ENCODE results near the gene ZNF701.
A peak's percentile ranks its signal among the peaks of the same experiment; 100 is the strongest.
"Not testable (repeated sequence)": the region's sequence is repeated elsewhere in the genome, so short reads cannot be mapped to it uniquely, and the experiment has no call there.

Gene ZNF701

DNA sequence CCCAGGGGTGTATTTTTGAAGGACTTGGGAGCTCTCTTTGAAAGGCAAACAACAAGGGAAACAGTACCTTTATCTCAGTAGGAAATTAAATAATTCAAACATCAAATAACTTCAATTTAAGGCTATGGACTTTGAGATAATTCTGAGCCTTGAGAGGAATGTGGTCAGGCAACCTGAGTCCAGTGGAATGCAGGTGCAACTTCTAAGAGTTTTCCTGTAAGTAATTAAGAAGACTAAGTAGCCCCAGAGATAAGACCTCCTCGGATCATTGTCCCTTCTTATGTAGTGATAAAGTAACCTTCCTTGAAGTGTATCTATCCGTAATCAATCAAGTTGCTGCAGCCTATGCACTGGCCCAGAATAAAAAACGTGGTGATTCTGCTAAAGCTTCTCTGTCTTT, 29.2 kb downstream of the ZNF701 start:
- no peak overlapping the region for H3K27ac ChIP-seq (ENCODE audit: low read length)

DNA sequence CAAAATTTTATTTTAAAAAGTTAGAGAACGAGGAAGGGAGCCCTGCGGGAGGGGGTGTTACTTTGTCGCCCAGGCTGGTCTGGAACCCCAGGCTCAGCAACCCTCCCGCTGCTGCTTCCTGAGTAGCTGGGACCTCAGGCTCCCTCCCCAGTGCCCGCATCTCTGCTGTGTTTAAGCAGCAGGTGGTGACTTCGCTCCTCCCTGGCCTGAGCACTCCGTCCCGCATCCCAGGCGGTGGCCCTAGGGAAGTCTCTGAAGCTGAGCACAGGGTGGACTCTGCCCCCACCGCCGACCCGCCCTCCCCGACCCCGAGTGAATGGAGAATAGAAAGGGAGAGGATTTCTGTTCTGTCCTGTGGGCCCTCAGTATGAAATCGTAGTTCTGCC, 30.5 kb downstream of the ZNF701 start:
- peak overlapping the region; percentile 43 for H2AFZ ChIP-seq (ENCODE audit: low read depth, low read length)
- no peaks in the 10 kb centered on the region for H3K27me3 ChIP-seq (ENCODE audit: low read depth, low read length)
- no peaks in the 10 kb centered on the region for H4K20me1 ChIP-seq (ENCODE audit: insufficient read depth, low read length)
- peak overlapping the region; percentile 81 for H3K4me3 ChIP-seq (ENCODE audit: low read length)
- peaks cover 16% of the 10 kb centered on the region for H3K36me3 ChIP-seq (replicated peaks; ENCODE audit: low read depth, low read length)
- H3K4me1 ChIP-seq (ENCODE audit: low read length), result peaks cover 5% of the 10 kb centered on the region
- H3K9me3 ChIP-seq (ENCODE audit: insufficient read depth, low read length), result 0 out of 2 replicates have a peak, but pooled peaks cover 8% of the 10 kb centered on the region
- H3K27ac ChIP-seq (ENCODE audit: low read length), result no peak overlapping the region
- no peak for TF ChIP-seq EZH2phosphoT487 (IDR thresholded peaks at IDR 0.05; ENCODE audit: low read depth)
- TF ChIP-seq, protein P1, sequence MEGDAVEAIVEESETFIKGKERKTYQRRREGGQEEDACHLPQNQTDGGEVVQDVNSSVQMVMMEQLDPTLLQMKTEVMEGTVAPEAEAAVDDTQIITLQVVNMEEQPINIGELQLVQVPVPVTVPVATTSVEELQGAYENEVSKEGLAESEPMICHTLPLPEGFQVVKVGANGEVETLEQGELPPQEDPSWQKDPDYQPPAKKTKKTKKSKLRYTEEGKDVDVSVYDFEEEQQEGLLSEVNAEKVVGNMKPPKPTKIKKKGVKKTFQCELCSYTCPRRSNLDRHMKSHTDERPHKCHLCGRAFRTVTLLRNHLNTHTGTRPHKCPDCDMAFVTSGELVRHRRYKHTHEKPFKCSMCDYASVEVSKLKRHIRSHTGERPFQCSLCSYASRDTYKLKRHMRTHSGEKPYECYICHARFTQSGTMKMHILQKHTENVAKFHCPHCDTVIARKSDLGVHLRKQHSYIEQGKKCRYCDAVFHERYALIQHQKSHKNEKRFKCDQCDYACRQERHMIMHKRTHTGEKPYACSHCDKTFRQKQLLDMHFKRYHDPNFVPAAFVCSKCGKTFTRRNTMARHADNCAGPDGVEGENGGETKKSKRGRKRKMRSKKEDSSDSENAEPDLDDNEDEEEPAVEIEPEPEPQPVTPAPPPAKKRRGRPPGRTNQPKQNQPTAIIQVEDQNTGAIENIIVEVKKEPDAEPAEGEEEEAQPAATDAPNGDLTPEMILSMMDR (IDR thresholded peaks at IDR 0.05; ENCODE audit: low read depth, low read length), result no peak
- peak overlapping the region; percentile 49 for H3K9ac ChIP-seq (ENCODE audit: low read length)
- H3K4me2 ChIP-seq (ENCODE audit: low read length), result peak overlapping the region; percentile 77
- no peaks in the 10 kb centered on the region for H3K79me2 ChIP-seq (ENCODE audit: low read length)

More for the DNA sequence above, 29.2 kb downstream of the ZNF701 start:
- Histone ChIP-seq H2AFZ (ENCODE audit: low read depth, low read length) (no peak overlapping the region), H3K9ac (ENCODE audit: low read length) (no peak overlapping the region), H3K4me1 (ENCODE audit: low read length) (peaks cover 5% of the 10 kb centered on the region), H3K27me3 (ENCODE audit: low read depth, low read length) (no peaks in the 10 kb centered on the region), H3K4me3 (ENCODE audit: low read length) (no peak overlapping the region), H3K4me2 (ENCODE audit: low read length) (no peak overlapping the region), H3K36me3 (replicated peaks; ENCODE audit: low read depth, low read length) (peaks cover 5% of the 10 kb centered on the region), H4K20me1 (ENCODE audit: insufficient read depth, low read length) (no peaks in the 10 kb centered on the region), H3K79me2 (ENCODE audit: low read length) (no peaks in the 10 kb centered on the region), H3K9me3 (ENCODE audit: insufficient read depth, low read length) (0 out of 2 replicates have a peak, but pooled peaks cover 4% of the 10 kb centered on the region)
- TF ChIP-seq EZH2phosphoT487 (IDR thresholded peaks at IDR 0.05; ENCODE audit: low read depth), result no peak

DNA sequence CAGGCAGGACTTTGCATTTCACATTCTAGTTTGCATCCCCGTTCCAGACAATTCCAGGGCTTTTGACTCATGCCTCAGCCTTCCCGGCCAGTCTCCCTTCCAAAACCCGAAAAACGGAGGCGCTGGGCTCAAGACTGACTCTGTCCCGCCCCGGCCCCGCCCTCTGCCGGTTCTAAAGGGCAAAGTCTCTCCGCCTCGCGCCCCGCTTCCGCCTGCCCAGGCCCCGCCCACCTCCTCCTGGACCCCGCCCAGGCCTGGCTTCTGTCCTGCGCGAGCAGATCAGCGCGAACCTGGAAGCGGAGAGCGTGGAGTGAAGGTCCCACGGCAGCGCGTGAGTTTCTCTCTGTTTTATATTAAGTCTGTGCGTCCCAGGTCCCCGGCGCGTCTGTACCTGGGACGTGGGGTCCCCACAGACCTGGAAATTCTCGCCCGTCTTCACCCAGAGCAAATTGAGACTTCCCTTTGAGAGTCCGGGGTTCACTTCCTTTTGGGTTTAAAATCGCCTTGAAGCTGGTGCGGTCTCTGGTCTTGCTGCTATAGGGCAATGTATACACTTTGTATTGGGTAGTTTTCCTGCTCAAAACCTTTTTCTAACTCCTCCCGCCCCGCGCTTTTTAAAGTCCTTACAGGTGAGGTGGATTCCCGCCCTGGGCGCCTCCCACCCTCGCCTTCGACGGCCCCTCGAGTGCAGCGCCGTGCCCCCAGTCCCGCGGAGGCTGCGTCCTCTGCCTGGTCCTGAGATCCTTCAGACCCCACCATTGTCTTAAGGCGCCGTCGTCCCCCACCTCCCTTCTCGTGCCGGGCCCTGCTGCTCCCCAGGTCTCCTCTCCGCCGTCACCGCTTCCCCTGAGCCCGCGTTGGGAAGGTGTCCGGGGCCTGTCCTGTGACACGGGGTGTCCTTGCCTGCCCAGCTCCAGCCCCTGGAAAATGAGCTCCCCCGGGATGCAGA, 31.2 kb downstream of the ZNF701 start:
- Histone ChIP-seq H3K27ac (ENCODE audit: low read length) (peak overlapping the region; percentile 8; the same call in 1 of the 2 replicates), H2AFZ (ENCODE audit: low read depth, low read length) (peak overlapping the region; percentile 85), H3K4me1 (ENCODE audit: low read length) (peaks cover 5% of the 10 kb centered on the region), H3K36me3 (replicated peaks; ENCODE audit: low read depth, low read length) (peaks cover 20% of the 10 kb centered on the region), H3K9ac (ENCODE audit: low read length) (peak overlapping the region; percentile 84), H3K4me2 (ENCODE audit: low read length) (peak overlapping the region; percentile 77), H3K4me3 (ENCODE audit: low read length) (peak overlapping the region; percentile 81), H4K20me1 (ENCODE audit: insufficient read depth, low read length) (no peaks in the 10 kb centered on the region), H3K79me2 (ENCODE audit: low read length) (no peaks in the 10 kb centered on the region), H3K9me3 (ENCODE audit: insufficient read depth, low read length) (0 out of 2 replicates have a peak, but pooled peaks cover 8% of the 10 kb centered on the region), H3K27me3 (ENCODE audit: low read depth, low read length) (no peaks in the 10 kb centered on the region)
- no peak for TF ChIP-seq EZH2phosphoT487 (IDR thresholded peaks at IDR 0.05; ENCODE audit: low read depth)
- TF ChIP-seq, protein P1 (IDR thresholded peaks at IDR 0.05; ENCODE audit: low read depth, low read length), result peak; percentile 27

DNA sequence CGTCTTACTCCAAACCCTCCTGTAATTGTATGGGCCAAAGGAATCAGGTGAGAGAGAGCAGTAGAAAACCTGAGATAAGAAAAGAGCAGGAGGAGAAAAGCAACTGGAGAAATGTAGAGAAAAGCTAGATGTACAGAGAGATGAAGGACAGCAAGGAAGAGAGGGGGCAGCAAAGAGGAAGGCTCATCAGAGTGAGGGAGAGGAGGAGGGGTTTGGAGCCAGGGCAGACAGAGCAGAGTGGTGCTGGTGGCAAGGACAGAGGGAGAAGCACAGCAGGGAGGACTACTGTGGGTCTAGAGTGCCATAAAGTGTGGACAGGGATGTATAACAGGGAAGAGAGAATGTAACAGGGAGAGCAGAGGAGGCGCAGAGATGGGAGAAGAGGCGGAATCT, 31.9 kb downstream of the ZNF701 start:
- peak overlapping the region; percentile 81 for H3K4me3 ChIP-seq (ENCODE audit: low read length)
- H3K27me3 ChIP-seq (ENCODE audit: low read depth, low read length); H3K79me2 ChIP-seq (ENCODE audit: low read length); H3K27ac ChIP-seq (ENCODE audit: low read length); H2AFZ ChIP-seq (ENCODE audit: low read depth, low read length); H3K4me1 ChIP-seq (ENCODE audit: low read length); H3K9ac ChIP-seq (ENCODE audit: low read length); H4K20me1 ChIP-seq (ENCODE audit: insufficient read depth, low read length): not testable (repeated sequence)
- peaks cover 26% of the 10 kb centered on the region for H3K36me3 ChIP-seq (replicated peaks; ENCODE audit: low read depth, low read length)
- H3K9me3 ChIP-seq (ENCODE audit: insufficient read depth, low read length), result peaks cover 12% of the 10 kb centered on the region; the same call in 1 of the 2 replicates
- H3K4me2 ChIP-seq (ENCODE audit: low read length), result peak overlapping the region; percentile 77

DNA sequence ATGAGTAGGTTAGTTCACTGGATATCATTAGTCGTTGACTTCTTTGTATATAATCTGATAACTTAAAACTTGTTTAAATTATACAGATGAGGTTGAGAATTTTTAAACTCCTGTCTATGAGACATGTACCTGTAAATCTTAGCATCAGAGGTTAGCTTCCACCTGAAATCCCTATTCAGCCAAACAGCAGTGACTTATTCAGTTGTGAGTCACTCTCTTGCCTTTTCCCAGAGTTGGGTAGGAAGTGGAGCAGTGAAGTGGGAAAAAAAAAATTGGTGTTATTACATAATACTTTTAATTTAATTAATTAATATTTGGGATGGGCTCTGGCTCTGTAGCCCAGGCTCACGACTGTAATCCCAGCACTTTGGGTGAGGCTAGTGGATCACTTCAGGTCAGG, 32.9 kb downstream of the ZNF701 start:
- Histone ChIP-seq H3K4me3 (ENCODE audit: low read length) (no peak overlapping the region), H3K27me3 (ENCODE audit: low read depth, low read length) (no peaks in the 10 kb centered on the region), H3K27ac (ENCODE audit: low read length) (no peak overlapping the region), H3K9me3 (ENCODE audit: insufficient read depth, low read length) (peaks cover 10% of the 10 kb centered on the region; the same call in 1 of the 2 replicates), H2AFZ (ENCODE audit: low read depth, low read length) (no peak overlapping the region), H3K79me2 (ENCODE audit: low read length) (no peaks in the 10 kb centered on the region), H3K4me2 (ENCODE audit: low read length) (no peak overlapping the region), H4K20me1 (ENCODE audit: insufficient read depth, low read length) (no peaks in the 10 kb centered on the region), H3K36me3 (replicated peaks; ENCODE audit: low read depth, low read length) (peaks cover 30% of the 10 kb centered on the region), H3K4me1 (ENCODE audit: low read length) (peaks cover 5% of the 10 kb centered on the region), H3K9ac (ENCODE audit: low read length) (no peak overlapping the region)
- TF ChIP-seq EZH2phosphoT487 (IDR thresholded peaks at IDR 0.05; ENCODE audit: low read depth), result no peak
- TF ChIP-seq, protein P1 (IDR thresholded peaks at IDR 0.05; ENCODE audit: low read depth, low read length), result no peak
